ENCODE measurements around the gene TMEM215.
"Not testable (repeated sequence)": the region's sequence is repeated elsewhere in the genome, so short reads cannot be mapped to it uniquely, and the experiment has no call there.

Gene TMEM215, protein sequence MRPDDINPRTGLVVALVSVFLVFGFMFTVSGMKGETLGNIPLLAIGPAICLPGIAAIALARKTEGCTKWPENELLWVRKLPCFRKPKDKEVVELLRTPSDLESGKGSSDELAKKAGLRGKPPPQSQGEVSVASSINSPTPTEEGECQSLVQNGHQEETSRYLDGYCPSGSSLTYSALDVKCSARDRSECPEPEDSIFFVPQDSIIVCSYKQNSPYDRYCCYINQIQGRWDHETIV

DNA sequence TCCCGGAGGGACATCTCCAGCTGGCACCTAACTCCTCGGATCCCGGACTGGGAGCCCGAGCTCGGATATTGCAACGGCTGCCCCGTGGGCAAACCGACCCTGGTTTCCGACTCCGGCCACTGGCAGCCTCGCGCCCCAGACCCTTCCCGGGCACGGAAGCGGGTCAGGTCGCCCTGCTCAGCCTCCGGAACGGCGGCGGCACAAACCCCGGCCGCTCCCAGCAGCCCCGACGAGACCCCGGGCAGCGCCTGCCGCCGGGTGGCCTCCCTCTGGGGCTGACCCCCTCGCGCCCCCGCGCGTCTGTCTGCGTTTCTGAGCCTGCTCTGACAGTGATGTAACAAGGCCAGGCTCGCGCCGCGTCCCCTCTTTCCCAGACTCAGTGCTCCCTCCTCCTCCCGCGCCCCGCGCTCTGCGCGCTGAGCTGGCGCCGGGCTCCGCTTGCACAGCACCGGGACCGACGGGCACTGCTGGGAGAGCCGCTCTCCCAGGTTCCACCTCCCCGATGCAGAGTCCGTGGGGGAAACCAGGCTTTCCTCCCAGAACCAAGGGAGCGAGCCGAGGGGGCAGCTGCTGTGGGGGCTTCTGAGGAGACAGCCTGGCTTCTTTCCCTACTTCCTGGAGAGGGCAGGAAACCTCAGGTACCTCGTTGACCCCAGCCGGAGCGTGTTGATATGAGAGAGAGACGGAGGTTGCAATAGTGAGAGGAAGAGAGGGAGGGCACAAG lies at the start of gene TMEM215:
TMEM215 (plus strand) TSS at position 373 of the 724 bp plus-strand sequence. CDS start 644 bp downstream, outside the sequence.
- no peak for DNase-seq (ENCODE audit: low read depth)

DNA sequence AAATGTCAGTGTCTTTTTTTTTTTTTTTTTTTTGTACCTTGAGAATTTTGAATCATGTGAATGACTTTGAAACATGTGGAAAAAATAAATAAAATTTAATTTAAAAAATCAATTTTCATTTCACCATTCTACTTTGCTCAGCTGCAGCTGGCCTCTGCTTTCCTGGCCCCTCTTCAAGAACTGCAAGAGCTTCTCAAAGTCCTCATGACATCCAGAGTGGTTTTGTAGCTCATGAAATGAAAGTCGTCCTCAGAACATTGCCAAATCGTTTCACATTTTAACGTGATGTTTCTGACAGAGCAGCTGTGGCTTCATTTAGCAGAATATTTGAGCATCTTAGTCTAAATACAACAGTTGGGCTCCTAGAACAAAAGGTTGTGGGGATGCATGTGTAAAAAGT lies 47.9 kb upstream of the TMEM215 start:
- no peak for DNase-seq (ENCODE audit: low read depth)

DNA sequence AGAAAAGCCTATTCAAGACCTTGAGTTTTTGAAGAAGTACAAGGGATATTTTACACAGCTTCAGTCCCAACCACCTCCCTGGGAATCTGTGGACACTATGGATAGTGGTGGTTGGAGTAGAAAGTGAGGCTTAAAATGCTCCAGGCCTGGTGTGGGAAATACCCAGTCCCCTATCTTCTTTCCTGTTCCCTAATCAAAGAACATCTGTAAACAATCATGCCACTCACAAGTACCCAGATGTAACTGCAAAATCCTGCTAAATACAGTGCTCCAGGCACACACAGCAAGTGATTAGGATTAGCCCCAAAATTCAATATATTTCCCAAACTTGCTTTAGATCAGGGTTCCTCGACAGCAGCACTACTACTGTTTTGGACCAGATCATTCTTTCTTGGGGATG lies 46.0 kb upstream of the TMEM215 start:
- DNase-seq (ENCODE audit: low read depth) = no peak

DNA sequence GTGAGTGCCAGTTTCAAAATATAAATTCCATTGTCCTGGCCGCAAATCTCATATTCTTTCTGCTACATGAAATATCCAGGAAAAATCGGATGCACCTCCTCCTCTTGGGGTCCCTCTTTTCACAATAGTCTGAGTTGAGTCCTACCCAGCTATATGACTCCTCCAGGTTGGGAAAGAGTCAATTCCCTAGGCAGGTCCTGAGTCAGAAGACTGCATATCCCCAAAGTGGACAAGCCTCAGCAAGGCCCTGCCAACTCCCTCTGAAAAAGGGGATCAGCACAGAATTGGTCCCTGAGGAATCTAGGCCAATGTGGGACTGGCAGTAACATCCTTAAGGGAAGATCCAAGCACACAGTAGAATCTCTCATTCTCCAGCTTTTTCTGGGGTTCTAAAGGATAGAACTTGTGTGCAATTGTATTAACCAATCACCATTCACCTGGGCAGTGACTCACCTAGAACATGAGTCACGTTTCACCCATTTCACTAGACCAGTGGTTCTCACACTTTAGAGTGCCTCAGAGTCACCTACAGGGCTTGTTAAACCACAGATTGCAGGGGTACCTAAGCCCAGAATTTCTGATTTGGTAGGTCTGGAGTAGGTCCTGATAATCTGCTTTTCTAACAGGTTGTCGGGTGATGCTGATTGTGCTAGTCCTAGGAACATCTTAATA lies 44.7 kb upstream of the TMEM215 start:
- DNase-seq (ENCODE audit: low read depth) = no peak

DNA sequence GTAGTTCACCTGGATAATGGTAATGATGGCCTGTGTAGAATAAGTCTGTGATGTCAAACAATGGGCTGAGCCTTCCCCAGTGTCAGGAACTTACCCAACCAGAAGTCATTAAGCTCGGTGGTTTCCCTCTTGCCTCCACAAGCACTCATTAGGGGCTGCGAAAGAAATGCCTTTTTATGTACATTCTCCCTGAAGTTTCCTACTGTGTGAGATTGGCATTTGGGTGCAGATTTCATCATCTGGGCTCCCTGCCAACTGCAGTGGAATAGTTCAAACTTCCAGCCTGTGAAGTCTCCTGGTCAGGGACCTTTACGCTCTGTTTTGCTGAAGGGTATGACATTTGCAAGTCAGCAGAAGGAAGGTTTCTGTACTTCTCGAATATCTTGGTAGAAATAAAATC lies 41.6 kb upstream of the TMEM215 start:
- DNase-seq (ENCODE audit: low read depth) = no peak

DNA sequence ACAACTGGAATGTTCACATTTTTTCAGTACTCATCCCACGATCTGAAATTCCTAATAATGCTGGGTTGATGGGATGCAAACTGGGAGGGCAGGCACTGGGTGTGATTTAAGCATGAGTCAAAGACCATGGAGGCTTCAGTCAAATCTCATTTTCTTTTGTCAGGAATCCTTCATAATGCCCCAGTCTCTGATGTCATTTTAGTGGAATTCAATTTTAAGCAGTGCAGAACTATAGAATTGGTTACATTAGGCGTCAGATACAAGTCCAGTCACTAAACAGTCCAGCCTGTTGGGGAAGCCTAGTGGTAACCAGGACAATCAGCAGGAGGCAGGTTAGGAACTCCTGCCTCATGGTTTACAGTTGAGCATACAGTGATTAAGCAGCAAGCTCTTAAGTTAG lies 41.0 kb upstream of the TMEM215 start:
- no peak for DNase-seq (ENCODE audit: low read depth)

DNA sequence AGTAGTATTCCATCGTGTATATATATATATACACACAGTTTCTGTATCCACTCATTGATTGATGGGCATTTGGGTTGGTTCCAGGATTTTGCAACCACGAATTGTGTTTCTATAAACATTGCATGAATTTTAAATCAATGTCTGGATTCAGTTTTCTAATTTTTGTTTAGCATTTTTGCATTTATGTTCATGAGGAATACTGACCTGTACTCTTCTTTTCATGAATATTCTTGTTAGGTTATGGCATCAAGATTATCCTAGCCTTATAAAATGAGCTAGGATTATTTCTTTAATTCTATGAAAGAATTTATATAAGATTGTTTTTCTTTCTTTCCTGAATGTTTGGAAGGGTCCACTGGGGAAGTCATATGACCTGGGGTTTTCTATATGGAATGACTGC lies 35.3 kb upstream of the TMEM215 start:
- DNase-seq (ENCODE audit: low read depth) = no peak

DNA sequence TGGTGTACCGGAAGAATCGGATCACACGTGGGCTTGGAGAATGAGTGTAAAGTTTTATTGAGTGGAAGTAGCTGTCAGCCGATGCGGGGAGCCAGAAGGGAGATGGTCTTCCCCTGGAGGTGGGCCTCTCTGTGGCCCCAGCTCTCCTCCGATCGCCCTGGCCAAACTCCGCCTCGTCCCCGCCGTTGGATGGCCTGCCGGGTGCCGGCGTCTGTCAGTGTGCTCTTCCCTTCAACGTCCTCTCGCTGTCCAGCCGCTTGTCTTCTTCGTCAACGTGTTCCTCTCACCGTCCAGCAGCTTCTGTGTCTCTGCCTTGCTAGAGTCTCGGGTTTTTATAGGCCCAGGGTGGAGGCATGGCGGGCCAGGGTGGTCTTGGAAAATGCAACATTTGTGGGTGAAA lies 27.6 kb upstream of the TMEM215 start:
- no peak for DNase-seq (ENCODE audit: low read depth)

DNA sequence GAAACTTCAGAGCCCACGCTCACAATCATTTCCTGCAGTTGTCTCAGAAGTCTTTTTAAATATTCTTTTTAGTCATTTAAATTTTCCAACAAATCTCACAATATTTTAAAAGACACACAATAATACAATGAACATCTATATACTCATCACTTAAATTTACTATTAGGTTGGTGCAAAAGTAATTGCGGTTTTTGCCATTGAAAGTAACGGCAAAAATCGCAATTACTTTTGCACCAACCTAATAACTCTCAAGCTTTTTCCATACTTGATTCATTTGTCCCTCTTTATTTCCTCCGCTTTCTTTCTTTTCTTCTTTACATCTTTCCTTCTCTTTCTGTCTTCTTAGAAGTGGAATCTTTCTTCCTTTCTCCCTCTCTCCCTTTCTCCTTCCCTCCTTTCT lies 19.2 kb upstream of the TMEM215 start:
- DNase-seq (ENCODE audit: low read depth) = no peak

DNA sequence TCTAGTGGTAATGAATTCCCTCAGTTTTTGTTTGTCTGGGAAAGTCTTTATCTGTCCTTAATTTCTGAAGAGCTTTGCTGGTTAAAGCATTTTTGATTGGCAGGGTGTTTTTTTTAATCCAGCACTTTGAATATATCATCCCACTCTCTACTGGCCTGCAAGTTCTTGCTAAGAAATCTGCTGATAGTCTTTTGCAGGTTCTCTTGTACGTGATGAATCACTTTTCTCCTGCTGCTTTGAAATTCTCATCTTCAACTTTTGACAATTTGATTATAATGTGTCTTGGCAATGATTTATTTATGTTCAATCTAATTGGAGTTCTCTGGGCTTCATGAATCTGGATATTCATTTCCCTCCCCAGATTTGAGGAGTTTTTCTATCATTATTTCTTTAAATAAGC lies 8.1 kb upstream of the TMEM215 start:
- DNase-seq (ENCODE audit: low read depth) = no peak

DNA sequence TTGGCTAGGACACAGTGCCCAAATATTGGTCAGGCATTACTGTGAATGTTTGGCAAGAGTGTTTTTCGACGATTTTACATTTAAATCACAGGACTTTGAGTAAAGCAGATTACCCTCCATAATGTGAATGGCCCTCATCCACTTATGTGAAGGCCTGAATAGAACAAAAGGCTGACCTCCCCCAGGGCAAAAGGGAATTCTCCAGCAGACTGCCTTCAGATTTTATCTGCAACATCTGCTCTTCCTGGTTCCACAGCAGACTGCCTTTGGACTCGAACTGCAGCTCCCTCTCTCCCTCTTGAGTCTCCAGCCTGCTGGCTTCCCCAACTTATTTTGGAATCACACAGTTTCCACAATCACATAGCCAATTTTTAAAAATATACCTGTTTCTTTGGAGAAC lies 7.1 kb upstream of the TMEM215 start:
- no peak for DNase-seq (ENCODE audit: low read depth)

DNA sequence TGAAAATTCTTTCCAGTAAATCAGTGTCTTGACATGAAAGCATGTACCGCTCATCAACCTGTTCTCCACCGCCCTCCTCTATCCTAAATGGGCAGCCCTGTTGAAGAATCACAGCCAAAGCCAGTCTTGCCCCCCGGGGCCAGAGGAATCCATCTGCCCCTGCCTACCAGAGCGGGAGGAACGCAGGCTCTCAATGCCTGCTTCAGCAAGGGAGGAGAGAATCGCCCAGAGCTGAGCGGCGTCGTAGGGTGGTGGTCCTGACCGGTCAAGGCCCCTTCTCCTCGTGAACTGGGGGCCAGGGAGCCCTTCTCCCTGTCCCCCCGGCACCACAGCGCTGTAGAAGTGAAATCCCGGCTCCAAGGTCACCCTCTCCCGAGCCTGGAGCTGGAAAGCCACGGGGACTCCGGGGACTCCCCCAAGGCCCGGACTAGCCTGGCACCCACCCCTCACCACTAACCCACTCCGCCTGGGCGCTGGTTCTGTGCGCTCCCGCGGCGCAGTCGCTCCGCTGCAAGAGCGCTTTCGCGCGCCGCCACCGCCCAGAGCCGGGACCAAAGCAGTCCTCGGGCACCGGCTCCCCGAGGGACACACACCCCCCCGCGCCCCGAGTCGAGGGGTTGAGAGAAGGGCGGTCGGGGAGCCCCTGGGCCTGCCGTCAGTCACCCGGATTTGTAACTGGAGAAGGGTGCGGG lies 718 bp upstream of the TMEM215 start:
- no peak for DNase-seq (ENCODE audit: low read depth)

DNA sequence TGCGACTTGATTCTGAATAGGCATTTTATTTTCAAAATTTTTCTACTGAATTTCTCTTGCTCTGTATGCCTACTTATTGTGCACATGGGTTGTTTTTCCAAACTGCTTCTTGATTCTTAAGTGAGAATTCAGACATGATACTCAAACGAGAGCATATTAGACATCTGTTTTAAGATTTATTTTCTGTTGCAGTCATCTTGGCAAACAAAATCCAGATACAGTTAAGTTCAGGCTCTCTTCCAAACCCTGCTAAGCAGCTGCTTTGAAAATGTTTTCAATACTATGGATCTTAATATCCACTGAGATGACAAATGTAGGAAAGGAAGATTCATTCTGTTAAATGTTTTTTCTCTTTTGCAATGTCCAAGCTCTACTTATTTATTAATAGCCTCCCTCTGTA lies 4.5 kb downstream of the TMEM215 start:
- no peak for DNase-seq (ENCODE audit: low read depth)

DNA sequence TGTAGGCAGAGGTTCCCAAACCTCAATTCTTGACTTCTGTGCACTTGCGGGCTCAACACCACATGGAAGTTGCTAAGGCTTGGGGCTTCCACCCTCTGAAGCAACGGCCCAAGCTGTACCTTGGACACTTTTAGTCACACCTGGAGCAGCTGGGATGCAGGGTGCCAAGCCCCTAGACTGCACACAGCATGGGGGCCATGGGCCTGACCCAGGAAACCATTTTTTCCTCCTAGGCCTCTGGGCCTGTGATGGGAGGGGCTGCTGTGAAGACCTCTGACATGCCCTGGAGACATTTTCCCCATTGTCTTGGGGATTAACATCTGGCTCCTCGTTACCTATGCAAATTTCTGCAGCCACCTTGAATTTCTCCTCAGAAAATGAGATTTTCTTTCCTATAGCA lies 12.7 kb downstream of the TMEM215 start:
- not testable (repeated sequence) for DNase-seq (ENCODE audit: low read depth)

DNA sequence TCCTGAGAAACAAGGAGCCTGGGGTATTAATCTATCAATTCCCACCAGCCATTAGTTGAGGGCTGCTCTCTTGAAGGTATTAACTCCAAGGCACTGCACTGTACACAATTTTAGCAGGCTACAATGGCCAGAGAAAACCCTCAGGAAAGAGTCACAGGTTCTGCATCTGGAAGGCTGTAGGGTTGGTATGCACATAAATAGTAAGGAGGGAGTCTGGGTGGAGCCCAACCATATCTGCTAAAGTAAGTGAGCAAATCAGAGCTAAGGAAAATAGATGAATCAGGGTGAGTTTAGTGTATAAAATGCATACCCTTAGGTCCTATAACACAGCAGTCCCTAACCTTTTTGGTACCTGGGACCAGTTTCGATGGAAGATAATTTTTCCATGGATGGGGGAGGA lies 18.2 kb downstream of the TMEM215 start:
- DNase-seq (ENCODE audit: low read depth) = no peak

DNA sequence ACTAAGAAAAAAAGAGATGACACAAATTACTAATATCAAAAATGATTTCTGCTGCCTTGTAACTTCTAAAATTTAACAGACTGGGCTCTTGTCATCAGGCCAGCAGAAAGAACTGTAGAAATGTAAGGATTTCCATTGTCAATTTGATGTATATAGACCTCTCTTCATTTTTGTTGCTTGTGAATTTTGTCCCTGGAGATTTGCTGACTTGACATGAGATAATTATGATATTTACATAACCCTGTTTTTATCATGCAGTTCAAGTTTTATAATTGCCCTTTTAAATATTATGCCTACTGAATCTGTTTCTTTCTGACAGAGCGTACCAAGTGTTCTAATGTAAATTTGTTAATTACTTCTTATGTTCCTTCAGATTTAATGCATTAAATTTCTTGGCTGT lies 23.9 kb downstream of the TMEM215 start:
- no peak for DNase-seq (ENCODE audit: low read depth)

DNA sequence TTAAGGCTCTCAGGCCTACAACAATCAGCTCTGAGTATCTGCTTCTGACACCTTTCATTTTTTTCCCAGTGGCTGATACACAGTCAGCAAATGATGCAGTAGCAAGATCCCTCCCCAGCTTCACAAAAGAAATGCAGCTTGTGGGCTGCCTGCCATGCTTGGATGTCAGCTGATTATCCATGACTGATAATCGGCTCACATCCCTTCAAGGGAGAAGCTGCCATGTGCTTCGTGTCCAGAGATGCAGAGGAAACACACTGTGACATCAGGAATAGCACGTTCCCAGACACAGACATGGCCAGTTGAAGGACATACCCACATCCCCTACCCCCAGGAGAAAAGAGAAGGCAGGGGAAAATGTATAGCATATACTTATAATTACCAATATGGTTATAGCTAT lies 27.9 kb downstream of the TMEM215 start:
- no peak for DNase-seq (ENCODE audit: low read depth)

DNA sequence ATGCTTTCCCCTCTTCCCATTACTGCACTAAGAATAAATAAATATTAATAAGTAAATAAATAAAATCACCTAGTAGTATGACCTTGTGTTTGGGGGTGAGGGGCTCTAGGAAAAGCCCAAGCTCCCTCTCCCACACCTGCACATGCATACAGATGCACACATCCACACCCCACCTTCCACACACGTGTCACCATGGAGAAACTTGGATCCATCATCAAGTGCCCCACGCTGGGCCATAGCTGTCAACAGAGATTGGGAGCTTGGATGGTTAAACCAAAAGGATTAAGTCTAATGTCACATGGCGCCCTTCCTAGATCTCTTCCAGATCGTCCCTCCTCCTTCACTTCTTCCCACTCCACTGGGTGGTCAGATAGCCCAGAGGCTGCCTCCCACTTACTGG lies 37.0 kb downstream of the TMEM215 start:
- DNase-seq (ENCODE audit: low read depth) = no peak

DNA sequence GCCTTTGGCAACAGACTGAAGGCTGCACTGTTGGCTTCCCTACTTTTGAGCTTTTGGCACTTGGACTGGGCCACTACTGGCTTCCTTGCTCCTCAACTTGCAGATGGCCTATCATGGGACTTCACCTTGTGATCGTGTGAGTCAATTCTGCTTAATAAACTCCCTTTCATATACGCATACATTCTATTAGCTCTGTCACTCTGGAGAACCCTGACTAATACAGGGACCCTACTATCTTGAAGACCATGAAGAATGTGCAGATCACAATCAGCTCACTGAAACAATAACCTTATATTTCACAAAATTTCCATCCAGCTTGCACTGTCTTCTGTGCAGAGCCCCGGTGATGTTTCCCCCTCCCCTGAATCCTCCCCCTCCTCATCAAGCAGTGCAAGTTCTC lies 39.8 kb downstream of the TMEM215 start:
- no peak for DNase-seq (ENCODE audit: low read depth)

DNA sequence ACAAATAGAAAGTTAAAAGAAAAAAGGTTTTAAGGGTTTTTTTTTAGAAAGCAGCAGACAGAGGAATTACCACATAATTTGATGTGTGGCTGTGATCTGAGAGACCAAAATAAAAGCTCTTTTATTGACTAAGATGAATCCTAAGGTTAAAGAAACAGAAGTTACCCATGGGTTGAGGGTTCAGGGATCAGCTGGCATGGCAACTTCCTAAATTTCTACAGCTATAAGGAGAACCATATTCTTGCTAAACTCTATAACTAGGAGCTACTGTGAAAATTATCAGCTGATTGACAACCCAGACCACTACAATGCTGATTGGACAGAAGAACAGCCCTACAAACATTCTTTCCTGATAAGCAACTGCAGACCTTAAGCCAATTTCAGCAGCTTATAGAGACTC lies 40.2 kb downstream of the TMEM215 start:
- DNase-seq (ENCODE audit: low read depth) = no peak

DNA sequence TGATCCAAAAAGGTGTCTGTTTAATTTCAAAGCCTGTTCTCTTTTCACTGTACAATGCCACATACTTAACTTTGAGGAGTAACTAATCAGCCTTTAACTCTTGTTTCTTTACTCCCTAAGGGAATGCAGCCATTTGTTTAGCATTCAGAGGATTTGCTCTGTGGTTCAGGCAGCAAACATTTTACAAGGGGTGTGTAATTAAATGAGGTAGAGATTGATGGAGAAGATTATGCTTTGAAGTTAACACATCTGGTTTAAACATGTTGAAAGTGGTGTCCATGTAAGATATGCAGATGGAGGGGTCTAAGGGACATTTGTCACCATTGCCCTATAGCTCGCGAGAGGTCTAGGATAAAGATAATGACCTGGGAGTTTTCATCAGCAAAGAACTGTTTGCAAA lies 41.9 kb downstream of the TMEM215 start:
- no peak for DNase-seq (ENCODE audit: low read depth)

DNA sequence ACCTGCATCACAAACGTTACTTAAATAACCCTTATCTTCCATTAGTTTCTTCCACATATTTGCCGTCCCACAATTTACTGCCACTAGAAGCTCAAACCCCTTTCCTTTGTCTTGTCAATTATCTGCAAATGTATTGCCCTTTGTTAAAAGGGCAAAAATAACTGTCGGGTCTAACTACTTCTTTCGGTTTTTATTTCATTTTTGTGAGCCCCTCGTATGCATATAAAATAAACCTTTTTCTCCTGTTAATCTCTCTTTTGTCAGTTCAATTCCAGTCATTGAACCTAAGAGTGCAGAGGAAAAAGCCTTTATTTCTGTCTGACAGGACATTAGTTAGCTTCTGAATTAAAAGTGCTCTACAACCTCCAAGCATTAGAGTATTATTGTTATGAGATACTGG lies 45.5 kb downstream of the TMEM215 start:
- DNase-seq (ENCODE audit: low read depth) = no peak

DNA sequence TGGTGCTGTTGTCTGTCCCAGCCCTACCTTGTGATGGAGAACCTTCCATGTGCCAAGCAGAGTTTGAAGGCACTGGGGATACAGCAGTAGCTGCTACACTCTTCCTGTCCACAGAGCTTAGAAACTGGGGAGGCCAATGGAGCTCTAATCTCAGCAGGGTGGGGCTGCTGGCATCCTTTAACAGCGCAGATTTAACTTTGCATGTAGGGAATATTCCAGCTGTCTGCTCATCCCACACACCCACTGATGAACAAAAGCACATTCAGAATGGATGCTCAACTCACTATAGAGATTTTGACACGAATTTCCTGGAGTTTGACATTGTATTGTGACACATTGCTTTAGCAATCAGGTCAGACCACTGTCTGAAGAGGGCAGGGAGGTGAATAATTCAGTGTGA lies 49.0 kb downstream of the TMEM215 start:
- DNase-seq (ENCODE audit: low read depth) = no peak

Data from fibroblast of the conjunctiva (primary cell).